ENCODE data around the gene ACTR3. TPM values are rescaled to one million over a fixed set of nuclear protein-coding genes. Genes with fewer than 3 reads are reported as not detected.

ACTR3 gene
- total RNA-seq, 1 donor from 2014 or later: 495 TPM

- Mint-ChIP-seq H3K4me1 (ENCODE audit: low read depth, unreplicated experiment) (peaks cover 28% of the 10 kb centered on the region), H3K4me3 (ENCODE audit: unreplicated experiment) (no peak overlapping the region), H3K9me3 (ENCODE audit: unreplicated experiment) (no peaks in the 10 kb centered on the region), H3K27me3 (ENCODE audit: low read depth, unreplicated experiment) (no peaks in the 10 kb centered on the region), H3K27ac (ENCODE audit: unreplicated experiment) (no peak overlapping the region), H3K36me3 (ENCODE audit: low read depth, unreplicated experiment) (peaks cover 1% of the 10 kb centered on the region)
- H3K27ac ChIP-seq (ENCODE audit: low read depth, low read length): no peak overlapping the region
- H3K27me3 ChIP-seq (ENCODE audit: insufficient read depth, low read length): no peaks in the 10 kb centered on the region
- no peak overlapping the region for H3K9ac ChIP-seq (ENCODE audit: low read length)
- peaks cover 15% of the 10 kb centered on the region for H3K79me2 ChIP-seq (ENCODE audit: insufficient read depth, low read length)
- no peak overlapping the region for H3K4me2 ChIP-seq (ENCODE audit: low read length)
- no peak for FAIRE-seq
- no peak for DNase-seq (ENCODE audit: low read depth)
- H3K4me1 ChIP-seq (ENCODE audit: insufficient read depth, low read length): peaks cover 11% of the 10 kb centered on the region
- H3K4me3 ChIP-seq (ENCODE audit: insufficient read depth, low read depth, low read length): no peak overlapping the region
- peaks cover 72% of the 10 kb centered on the region for H4K20me1 ChIP-seq (ENCODE audit: insufficient read depth, low read length)
- H3K9me3 ChIP-seq (ENCODE audit: insufficient read depth, low read depth, low read length): no peaks in the 10 kb centered on the region
- peaks cover 29% of the 10 kb centered on the region for H3K36me3 ChIP-seq (ENCODE audit: insufficient read depth, low read length)
- H2AFZ ChIP-seq (ENCODE audit: low read depth, low read length): no peak overlapping the region
- no peak for TF ChIP-seq CTCF (IDR thresholded peaks at IDR 0.05; ENCODE audit: insufficient read depth, low read depth, low read length)
- TF ChIP-seq EZH2 (IDR thresholded peaks at IDR 0.05; ENCODE audit: insufficient read depth, low read length): no peak
These were observed 74.5 kb downstream of the ACTR3 start for GRCh38 chr2:113964436-113964835.

DNA sequence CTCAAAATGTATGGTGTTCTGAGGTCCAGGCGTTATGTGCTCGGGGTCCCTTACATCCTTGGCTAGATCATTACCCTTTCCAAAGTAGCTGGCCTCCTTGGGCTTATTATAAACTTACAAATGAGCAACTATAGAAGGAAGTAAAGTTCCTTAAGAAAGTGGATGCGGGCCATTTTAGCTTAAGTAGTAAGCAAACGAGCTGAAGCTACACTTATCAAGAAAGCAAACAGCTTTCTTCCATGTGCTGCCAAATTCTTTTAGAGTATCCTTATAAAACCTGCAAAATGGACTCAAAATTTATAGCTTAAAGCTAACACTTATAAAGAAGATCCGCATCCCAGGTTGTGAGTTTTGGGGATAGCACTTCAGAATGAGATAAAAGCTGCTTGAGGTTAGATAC lies 75.3 kb downstream of the ACTR3 start:
- peaks cover 29% of the 10 kb centered on the region for H3K36me3 ChIP-seq (ENCODE audit: insufficient read depth, low read length)
- H3K4me3 Mint-ChIP-seq (ENCODE audit: unreplicated experiment): no peak overlapping the region
- TF ChIP-seq EZH2 (IDR thresholded peaks at IDR 0.05; ENCODE audit: insufficient read depth, low read length) (no peak), CTCF (IDR thresholded peaks at IDR 0.05; ENCODE audit: insufficient read depth, low read depth, low read length) (no peak)
- peaks cover 10% of the 10 kb centered on the region for H3K79me2 ChIP-seq (ENCODE audit: insufficient read depth, low read length)
- no peak overlapping the region for H3K27ac Mint-ChIP-seq (ENCODE audit: unreplicated experiment)
- no peaks in the 10 kb centered on the region for H3K27me3 ChIP-seq (ENCODE audit: insufficient read depth, low read length)
- no peak overlapping the region for H2AFZ ChIP-seq (ENCODE audit: low read depth, low read length)
- H3K4me1 ChIP-seq (ENCODE audit: insufficient read depth, low read length): peaks cover 11% of the 10 kb centered on the region
- peaks cover 2% of the 10 kb centered on the region for H3K36me3 Mint-ChIP-seq (ENCODE audit: low read depth, unreplicated experiment)
- FAIRE-seq: no peak
- H3K27me3 Mint-ChIP-seq (ENCODE audit: low read depth, unreplicated experiment): no peaks in the 10 kb centered on the region
- no peak overlapping the region for H3K4me3 ChIP-seq (ENCODE audit: insufficient read depth, low read depth, low read length)
- peaks cover 64% of the 10 kb centered on the region for H4K20me1 ChIP-seq (ENCODE audit: insufficient read depth, low read length)
- DNase-seq (ENCODE audit: low read depth): no peak
- H3K9me3 Mint-ChIP-seq (ENCODE audit: unreplicated experiment): no peaks in the 10 kb centered on the region
- H3K9me3 ChIP-seq (ENCODE audit: insufficient read depth, low read depth, low read length): no peaks in the 10 kb centered on the region
- H3K4me1 Mint-ChIP-seq (ENCODE audit: low read depth, unreplicated experiment): peaks cover 28% of the 10 kb centered on the region
- no peak overlapping the region for H3K9ac ChIP-seq (ENCODE audit: low read length)
- no peak overlapping the region for H3K4me2 ChIP-seq (ENCODE audit: low read length)
- H3K27ac ChIP-seq (ENCODE audit: low read depth, low read length): no peak overlapping the region

GRCh38 chr2:113965644-113966043 lies 75.8 kb downstream of the ACTR3 start:
- Histone ChIP-seq H3K4me3 (ENCODE audit: insufficient read depth, low read depth, low read length) (no peak overlapping the region), H3K27ac (ENCODE audit: low read depth, low read length) (no peak overlapping the region), H4K20me1 (ENCODE audit: insufficient read depth, low read length) (peaks cover 61% of the 10 kb centered on the region), H3K4me1 (ENCODE audit: insufficient read depth, low read length) (peaks cover 11% of the 10 kb centered on the region), H2AFZ (ENCODE audit: low read depth, low read length) (no peak overlapping the region), H3K27me3 (ENCODE audit: insufficient read depth, low read length) (no peaks in the 10 kb centered on the region), H3K9ac (ENCODE audit: low read length) (no peak overlapping the region), H3K9me3 (ENCODE audit: insufficient read depth, low read depth, low read length) (no peaks in the 10 kb centered on the region), H3K36me3 (ENCODE audit: insufficient read depth, low read length) (peaks cover 30% of the 10 kb centered on the region), H3K79me2 (ENCODE audit: insufficient read depth, low read length) (peaks cover 7% of the 10 kb centered on the region), H3K4me2 (ENCODE audit: low read length) (no peak overlapping the region)
- peaks cover 28% of the 10 kb centered on the region for H3K4me1 Mint-ChIP-seq (ENCODE audit: low read depth, unreplicated experiment)
- peaks cover 4% of the 10 kb centered on the region for H3K36me3 Mint-ChIP-seq (ENCODE audit: low read depth, unreplicated experiment)
- no peaks in the 10 kb centered on the region for H3K27me3 Mint-ChIP-seq (ENCODE audit: low read depth, unreplicated experiment)
- FAIRE-seq: peak; percentile 54
- TF ChIP-seq EZH2 (IDR thresholded peaks at IDR 0.05; ENCODE audit: insufficient read depth, low read length) (no peak), CTCF (IDR thresholded peaks at IDR 0.05; ENCODE audit: insufficient read depth, low read depth, low read length) (peak; percentile 44)
- no peaks in the 10 kb centered on the region for H3K9me3 Mint-ChIP-seq (ENCODE audit: unreplicated experiment)
- peak; percentile 23 for DNase-seq (ENCODE audit: low read depth)
- H3K4me3 Mint-ChIP-seq (ENCODE audit: unreplicated experiment): no peak overlapping the region
- no peak overlapping the region for H3K27ac Mint-ChIP-seq (ENCODE audit: unreplicated experiment)
